Panc1 (cell line): ENCODE measurements around the gene KCNE3.

Experiments used
- CTCF ChIP-seq: fragments of 450-650 bp; IDR thresholded peaks from 2 replicates; pipeline ENCODE4 v1.5.1; 2017; ENCODE audit warnings: mild to moderate bottlenecking
- POLR2AphosphoS5 ChIP-seq: IDR thresholded peaks from 2 replicates; pipeline ENCODE4 v1.6.1; 2012; ENCODE audit warnings: mild to moderate bottlenecking, low read depth, low read length, moderate library complexity
- REST ChIP-seq, 2 experiments: IDR thresholded peaks; 2 replicates each; pipeline ENCODE4 v1.6.1; 2011 to 2012; ENCODE audit warnings: low read depth in 2 of 2, control low read depth in 1 of 2, low read length in 1 of 2, mild to moderate bottlenecking in 1 of 2, moderate library complexity in 1 of 2; ENCODE audit not compliant: insufficient read depth in 1 of 2
- SIN3A ChIP-seq: IDR thresholded peaks from 2 replicates; pipeline ENCODE4 v1.6.1; 2012; ENCODE audit warnings: low read depth, mild to moderate bottlenecking, low read length, moderate library complexity, borderline replicate concordance; ENCODE audit not compliant: insufficient read depth

GRCh38 chr11:74453373-74453975 is 13.9 kb downstream of the KCNE3 start:
- TF ChIP-seq CTCF (peak; percentile 92), POLR2AphosphoS5 (no peak), SIN3A (no peak), REST (IDR thresholded peaks at IDR 0.05; ENCODE audit: insufficient read depth in 1 of 2, low read depth in 2 of 2, low read length in 1 of 2) (no peak)
